ENCODE measurements around the gene PLXNA3. TPM values are rescaled to one million over a fixed set of nuclear protein-coding genes. Genes with fewer than 3 reads are reported as not detected.

PLXNA3 gene
- total RNA-seq, 1 experiment from 2014 or later = 36.3 TPM

DNA sequence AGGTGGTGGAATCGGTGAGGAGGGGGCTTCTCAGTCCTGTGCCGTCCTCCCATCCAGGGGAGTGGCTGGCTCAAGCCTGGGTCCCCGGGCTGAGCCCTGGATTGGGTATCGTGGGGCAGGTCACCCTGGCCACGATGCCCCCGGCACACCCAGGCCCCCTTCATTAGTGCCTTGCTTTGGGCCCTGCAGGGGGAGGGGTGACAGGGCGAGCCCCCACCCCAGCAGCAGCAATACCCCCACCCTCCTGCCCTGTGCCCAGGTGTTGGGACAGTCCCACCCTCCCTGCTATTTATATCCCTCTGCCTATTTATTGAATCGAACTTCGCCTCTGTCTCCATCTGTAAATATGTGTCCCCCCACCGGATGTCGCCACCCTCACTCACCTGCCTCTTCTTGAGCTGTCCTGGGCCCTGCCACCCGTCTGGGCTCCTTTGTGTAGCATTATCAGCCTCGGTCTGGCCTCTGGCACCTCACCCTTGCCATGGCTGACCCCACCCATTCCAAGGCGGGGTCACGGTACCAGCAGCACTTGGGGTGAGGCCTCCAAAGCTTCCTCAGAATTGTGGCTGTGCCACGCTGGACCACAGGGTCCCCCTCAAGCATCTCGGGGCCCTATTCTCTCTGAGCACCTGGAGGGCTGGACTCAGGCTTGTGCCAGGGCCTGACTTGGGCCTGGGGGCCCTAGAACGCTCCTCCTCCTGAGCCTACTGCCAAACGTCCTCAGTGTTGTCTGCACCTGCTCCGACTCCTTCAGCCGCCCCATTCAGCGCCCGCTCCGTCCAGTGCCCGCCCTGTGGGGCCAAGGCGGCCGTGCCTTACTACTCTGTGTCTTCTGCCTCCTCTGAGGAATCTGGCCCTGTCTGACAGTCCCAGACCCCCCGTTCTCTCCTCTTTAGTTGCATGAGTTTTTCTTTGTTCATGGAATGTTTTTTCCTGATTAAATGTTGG, 14.9 kb downstream of the PLXNA3 start:
- Histone ChIP-seq H3K4ac (ENCODE audit: low read depth, low read length) (no peak overlapping the region), H3T11ph (ENCODE audit: low read length) (no peak overlapping the region), H2BK5ac (ENCODE audit: insufficient read length, low read length) (no peak overlapping the region), H4K91ac (ENCODE audit: insufficient read length, low read depth, low read length) (no peak overlapping the region), H3K4me1 (ENCODE audit: insufficient read depth, low read length) (no peaks in the 10 kb centered on the region), H3K79me2 (ENCODE audit: insufficient read depth, low read length) (no peaks in the 10 kb centered on the region), H2BK15ac (ENCODE audit: low read depth, low read length) (no peak overlapping the region), H2BK12ac (ENCODE audit: insufficient read length, low read depth, low read length) (no peak overlapping the region), H4K5ac (ENCODE audit: insufficient read length, low read depth, low read length) (no peak overlapping the region), H3K9me3 (ENCODE audit: control insufficient read depth, low read depth, low read length) (peaks cover 28% of the 10 kb centered on the region), H3K27me3 (ENCODE audit: insufficient read depth, low read length) (no peaks in the 10 kb centered on the region), H4K20me1 (ENCODE audit: control insufficient read depth, insufficient read depth, insufficient read length) (no peaks in the 10 kb centered on the region), H3K56ac (ENCODE audit: insufficient read length, low read depth, low read length) (no peak overlapping the region), H3K18ac (ENCODE audit: insufficient read length, low read depth, low read length) (no peak overlapping the region), H3K79me1 (ENCODE audit: insufficient read depth, low read depth, low read length, poor library complexity, severe bottlenecking) (no peaks in the 10 kb centered on the region), H2BK120ac (ENCODE audit: low read depth, low read length, poor library complexity, severe bottlenecking) (no peak overlapping the region), H2BK20ac (ENCODE audit: low read depth, low read length, poor library complexity, severe bottlenecking) (no peak overlapping the region), H3K23ac (ENCODE audit: insufficient read length, low read depth, low read length) (no peak overlapping the region), H3K27ac (ENCODE audit: insufficient read length, low read depth, low read length) (no peak overlapping the region), H3K4me2 (ENCODE audit: insufficient read depth, insufficient read length, low read length) (no peak overlapping the region), H3K23me2 (ENCODE audit: insufficient read length, low read depth, low read length, poor library complexity, severe bottlenecking) (no peaks in the 10 kb centered on the region), H4K8ac (replicated peaks; ENCODE audit: insufficient read length, low read depth, low read length) (no peak overlapping the region), H3K9ac (ENCODE audit: extremely low read depth, insufficient read length, low read length) (no peak overlapping the region), H2AK5ac (ENCODE audit: insufficient read length, low read length) (no peak overlapping the region), H2AFZ (ENCODE audit: low read length) (no peak overlapping the region), H3K14ac (ENCODE audit: insufficient read depth, low read length) (no peak overlapping the region)
- TF ChIP-seq CTCF (conservative IDR thresholded peaks at IDR 0.05) = no peak
- DNase-seq = no peak
- H3K4me3 Mint-ChIP-seq = no peak overlapping the region
- H3K9me3 Mint-ChIP-seq = peaks cover 67 to 91% of the 10 kb centered on the region in 2 experiments
- no CpG with 5 or more reads among the region's 28 CpGs for WGBS (ENCODE audit: extremely low coverage, insufficient read length, low lambda C conversion rate)
- H3K27me3 Mint-ChIP-seq (ENCODE audit: low read depth) = peaks cover 5% of the 10 kb centered on the region
- H3K36me3 Mint-ChIP-seq (ENCODE audit: insufficient read depth in 1 of 3, low read depth in 3 of 3) = peaks cover 24 to 64% (median 63%) of the 10 kb centered on the region in 3 experiments
- H3K4me1 Mint-ChIP-seq = no peaks in the 10 kb centered on the region
- H3K27ac Mint-ChIP-seq = no peak overlapping the region
